Fibroblast of the aortic adventitia (primary cell): ENCODE results near the gene ELP1. TPM values are rescaled to one million over a fixed set of nuclear protein-coding genes. Genes with fewer than 3 reads are reported as not detected.

Experiments
- DNase-seq: peaks from one replicate; pipeline ENCODE4 v3.0.0-alpha.2; 2010; ENCODE audit warnings: low read depth
- H3K4me3 ChIP-seq: 2 replicates; pipeline ENCODE4 v1.5.1; 2011; ENCODE audit warnings: low read depth, mild to moderate bottlenecking, control low read depth, low read length, moderate library complexity
- CTCF ChIP-seq: IDR thresholded peaks from 2 replicates; pipeline ENCODE4 v1.5.1; 2011; ENCODE audit warnings: mild to moderate bottlenecking, low read length, control low read depth, inconsistent platforms; ENCODE audit not compliant: insufficient read depth
- total RNA-seq: library from RNA; depleted of rRNA; stranded (reverse); fragments of >200 nt; gene quantifications from 2 replicates; pipeline ENCODE4 v1.2.3, GENCODE V29; 2012; ENCODE audit warnings: low replicate concordance

Gene ELP1
- total RNA-seq, 1 donor: 32.3 TPM

GRCh38 chr9:108967916-108968315, 34.0 kb upstream of the ELP1 start:
- no peak overlapping the region for H3K4me3 ChIP-seq
- DNase-seq: no peak
- no peak for TF ChIP-seq CTCF

- H3K4me3 ChIP-seq: no peak overlapping the region
- no peak for TF ChIP-seq CTCF
- DNase-seq: no peak
These were observed 29.7 kb upstream of the ELP1 start for GRCh38 chr9:108963459-108964143.

GRCh38 chr9:108961151-108961550, 27.2 kb upstream of the ELP1 start:
- no peak for DNase-seq
- TF ChIP-seq CTCF: no peak
- no peak overlapping the region for H3K4me3 ChIP-seq

GRCh38 chr9:108960331-108960730, 26.4 kb upstream of the ELP1 start:
- no peak for DNase-seq
- no peak overlapping the region for H3K4me3 ChIP-seq
- TF ChIP-seq CTCF: no peak

GRCh38 chr9:108956631-108957026, 22.7 kb upstream of the ELP1 start:
- no peak for DNase-seq
- H3K4me3 ChIP-seq: no peak overlapping the region
- no peak for TF ChIP-seq CTCF

- H3K4me3 ChIP-seq: no peak overlapping the region
- no peak for TF ChIP-seq CTCF
- DNase-seq: no peak
These were observed 22.2 kb upstream of the ELP1 start for GRCh38 chr9:108956022-108956630.
